GM19455 (cell line): Measurements from ENCODE around the gene TBC1D2.
"Not testable (repeated sequence)": the region's sequence is repeated elsewhere in the genome, so short reads cannot be mapped to it uniquely, and the experiment has no call there.

Experiments used
- ATAC-seq: cut with Tn5 transposase; IDR thresholded peaks from one replicate; pipeline ENCODE4 v1.9.1; 2021; ENCODE audit not compliant: unreplicated experiment

The TBC1D2 gene

DNA sequence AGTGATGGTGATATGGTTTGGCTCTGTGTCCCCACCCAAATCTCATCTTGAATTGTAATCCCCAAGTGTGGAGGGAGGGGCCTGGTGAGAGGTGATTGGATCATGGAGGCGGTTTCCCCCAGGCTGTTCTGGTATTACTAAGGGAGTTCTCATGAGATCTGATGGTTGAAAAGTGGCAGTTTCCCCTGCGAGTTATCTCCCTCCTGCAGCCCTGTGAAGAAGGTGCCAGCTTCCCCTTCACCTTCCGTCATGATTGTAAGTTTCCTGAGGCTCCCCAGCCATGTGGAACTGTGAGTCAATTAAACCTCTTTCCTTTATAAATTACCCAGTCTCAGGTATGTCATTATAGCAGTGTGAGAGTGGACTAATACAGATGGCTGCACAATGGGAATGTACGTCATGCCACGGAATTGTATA, 80.9 kb downstream of the TBC1D2 start:
- ATAC-seq: not testable (repeated sequence)

DNA sequence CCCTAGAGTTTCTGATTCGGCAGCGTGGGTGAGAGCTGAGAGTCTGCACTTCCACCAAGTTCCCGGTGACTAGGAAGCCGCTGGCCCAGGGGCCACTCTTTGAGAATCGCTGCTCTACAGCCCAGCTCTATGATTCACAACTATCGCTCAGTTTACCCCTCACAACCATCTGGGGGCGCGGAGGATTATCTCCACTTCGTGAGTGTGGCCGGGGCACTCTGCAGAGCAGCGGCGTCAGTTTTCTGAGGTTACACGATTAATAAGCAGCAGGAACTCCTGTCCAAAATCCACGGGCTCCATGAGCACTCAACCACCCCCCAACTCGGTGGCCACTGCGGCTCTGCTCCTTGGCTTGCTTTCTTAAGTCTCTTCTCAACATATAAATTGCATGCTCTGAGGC, 82.3 kb downstream of the TBC1D2 start:
- ATAC-seq: no peak

DNA sequence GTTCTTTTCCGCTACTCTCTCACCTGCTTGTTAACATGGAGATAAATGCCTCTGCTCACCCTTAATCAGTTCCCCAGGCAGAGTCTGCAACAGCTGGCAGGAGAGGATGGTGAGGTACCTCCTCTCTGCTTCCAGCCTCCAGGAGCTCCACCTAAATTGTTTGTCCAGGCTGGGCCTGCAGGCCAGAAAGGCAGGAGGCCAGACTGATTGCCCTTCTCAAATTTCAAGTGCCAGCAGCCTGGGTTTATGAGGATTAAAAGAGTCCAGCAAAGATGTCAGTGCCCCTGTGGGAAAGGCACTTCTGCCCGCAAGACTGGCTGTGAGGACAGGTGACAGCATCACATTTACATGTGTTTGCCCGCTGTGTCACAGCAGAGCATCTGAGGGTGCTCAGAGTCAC, 82.8 kb downstream of the TBC1D2 start:
- ATAC-seq: no peak

DNA sequence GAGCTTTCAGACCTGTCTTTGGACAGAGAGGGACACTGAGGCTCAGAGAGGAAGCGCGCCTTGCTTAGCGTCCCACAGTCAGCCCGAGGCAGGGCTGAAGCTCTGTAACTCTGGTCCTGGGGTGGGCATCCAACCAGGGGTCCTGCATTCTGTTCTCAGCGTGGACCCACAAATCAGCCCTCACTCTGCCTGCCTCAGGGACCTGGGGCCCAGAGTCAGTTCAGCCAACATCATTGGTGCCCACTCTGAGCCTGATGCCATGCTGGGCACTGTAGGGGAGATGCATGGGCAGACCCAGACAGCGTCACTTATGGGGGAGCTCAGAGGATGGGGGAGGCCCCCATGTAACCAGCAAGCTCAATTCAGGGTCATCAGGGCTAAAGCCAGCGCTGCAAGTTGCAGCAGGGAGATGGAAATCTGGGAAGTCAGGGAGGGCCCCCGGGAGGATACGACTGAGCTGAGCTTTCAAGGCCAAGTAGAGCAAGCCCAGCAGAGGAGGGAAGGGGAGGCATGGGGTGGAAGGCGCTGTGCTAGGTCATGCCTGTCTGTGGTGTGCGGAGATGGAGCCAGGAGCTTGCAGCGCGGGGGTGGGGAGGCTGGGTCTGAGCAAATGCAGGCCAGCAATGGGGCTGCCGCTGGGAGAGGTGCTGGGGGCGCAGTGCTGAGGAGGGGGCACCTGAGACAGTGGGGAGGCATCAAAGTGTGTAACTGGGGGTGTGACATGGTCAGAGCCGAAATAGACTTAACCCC, 84.1 kb downstream of the TBC1D2 start:
- ATAC-seq: no peak

DNA sequence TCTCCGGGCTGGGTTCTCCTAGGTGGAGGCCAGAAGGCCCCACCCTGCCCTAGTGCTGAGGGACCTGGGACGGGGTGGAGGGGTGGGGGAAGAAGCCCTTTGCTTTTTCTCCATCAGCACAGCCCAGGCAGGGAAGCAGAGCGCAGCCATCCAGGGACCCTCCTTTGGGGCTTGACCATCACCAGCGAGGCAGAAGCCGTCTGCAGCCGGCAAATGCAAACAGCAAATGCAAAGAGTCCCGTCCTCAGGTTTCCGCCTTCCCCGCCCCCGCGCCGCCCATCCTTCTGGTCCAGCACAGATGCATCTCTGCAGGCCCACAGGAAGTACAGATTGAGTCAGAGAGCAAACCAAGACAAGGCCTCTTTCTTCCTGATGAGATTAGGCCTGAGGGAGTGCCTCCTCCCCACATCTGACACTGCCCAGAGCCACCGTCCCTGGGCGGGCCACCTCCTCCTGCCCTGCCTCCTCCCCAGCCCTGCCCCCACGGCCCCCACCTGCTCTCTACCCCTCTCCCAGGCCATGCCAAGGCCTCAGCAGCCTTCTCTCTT, 86.4 kb downstream of the TBC1D2 start:
- peak; percentile 97 for ATAC-seq

DNA sequence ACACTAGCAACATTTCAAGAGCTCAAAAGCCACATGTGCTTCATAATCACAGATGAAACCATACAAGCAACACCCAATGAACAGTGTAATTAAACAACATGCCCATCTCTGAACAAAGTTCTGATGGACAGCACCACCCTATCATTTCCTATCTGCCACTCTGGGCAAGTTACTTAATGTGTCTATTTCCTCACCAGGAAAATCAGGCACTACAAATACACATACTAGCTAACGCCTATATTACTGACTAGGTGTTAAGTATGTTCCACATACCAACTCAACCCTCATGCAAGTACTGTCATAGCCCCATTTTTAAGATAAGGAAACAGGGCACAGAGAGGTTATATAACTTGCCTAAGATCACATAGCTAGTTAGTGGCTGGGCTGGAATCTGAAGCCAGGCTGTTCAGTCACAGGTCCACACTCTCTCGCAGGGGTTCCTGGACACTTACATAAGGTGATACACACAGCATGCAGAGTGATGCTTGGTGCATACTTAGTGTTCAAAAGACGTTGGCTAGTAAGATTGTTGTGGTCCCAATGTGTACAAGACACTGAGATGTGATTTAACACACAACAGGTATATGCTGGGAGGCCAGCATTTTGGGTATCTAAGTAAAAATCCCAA, 87.2 kb downstream of the TBC1D2 start:
- ATAC-seq: no peak

DNA sequence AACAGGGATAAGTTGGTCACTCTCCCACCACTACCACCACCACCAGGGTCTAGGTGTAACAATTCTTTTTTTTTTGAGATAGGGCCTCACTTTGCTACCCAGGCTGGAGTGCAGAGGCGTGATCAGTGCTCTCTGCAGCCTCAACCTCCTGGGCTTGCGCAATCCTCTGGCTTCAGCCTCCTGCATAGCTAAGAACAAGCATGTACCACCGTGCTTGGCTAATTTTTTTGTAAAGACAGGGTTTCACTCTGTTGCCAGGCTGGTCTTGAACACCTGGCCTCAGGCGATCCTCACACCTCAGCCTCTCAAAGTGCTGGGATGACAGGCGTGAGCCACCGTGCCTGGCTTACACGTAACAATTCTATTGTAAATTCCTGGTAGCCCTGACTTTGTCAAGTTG, 90.5 kb downstream of the TBC1D2 start:
- no peak for ATAC-seq

DNA sequence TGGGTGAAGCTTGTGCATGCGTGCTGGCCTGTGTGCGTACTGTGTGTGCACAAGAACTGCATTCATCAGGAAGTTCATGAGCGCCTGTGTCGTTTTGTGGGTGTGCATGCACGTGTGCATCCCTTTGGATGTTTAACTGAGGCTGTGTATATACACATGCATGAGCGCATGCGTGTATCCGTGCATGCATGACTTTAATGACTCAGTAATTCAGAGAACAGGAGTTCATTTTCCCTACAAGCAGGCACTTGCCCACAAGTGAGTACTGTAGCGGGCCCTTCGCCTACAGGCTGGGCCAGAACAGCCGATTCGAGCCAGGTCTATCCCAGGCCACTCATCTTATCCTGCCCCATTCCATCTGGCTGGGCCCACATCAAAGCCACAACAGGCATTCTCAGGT, 92.8 kb downstream of the TBC1D2 start:
- no peak for ATAC-seq

DNA sequence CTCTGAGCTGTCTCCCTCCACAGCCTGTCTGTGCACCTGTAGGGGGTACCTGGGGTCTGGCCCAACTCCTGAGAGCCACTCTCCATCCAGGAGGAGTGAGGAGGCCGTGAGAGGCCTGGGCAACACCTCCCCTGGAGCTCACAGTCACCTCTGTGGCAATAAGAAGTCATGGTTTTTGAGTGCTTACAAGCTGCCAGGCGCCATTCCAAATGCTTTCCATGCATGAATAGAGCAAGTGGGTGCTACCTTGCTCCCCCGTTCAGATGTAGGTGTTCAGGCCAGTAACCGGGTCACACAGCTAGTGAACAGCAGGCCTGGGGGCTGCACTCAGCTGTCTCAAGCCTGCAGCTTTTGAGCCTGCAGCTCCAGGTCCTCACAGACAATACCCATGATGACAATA, 93.6 kb downstream of the TBC1D2 start:
- ATAC-seq: no peak

DNA sequence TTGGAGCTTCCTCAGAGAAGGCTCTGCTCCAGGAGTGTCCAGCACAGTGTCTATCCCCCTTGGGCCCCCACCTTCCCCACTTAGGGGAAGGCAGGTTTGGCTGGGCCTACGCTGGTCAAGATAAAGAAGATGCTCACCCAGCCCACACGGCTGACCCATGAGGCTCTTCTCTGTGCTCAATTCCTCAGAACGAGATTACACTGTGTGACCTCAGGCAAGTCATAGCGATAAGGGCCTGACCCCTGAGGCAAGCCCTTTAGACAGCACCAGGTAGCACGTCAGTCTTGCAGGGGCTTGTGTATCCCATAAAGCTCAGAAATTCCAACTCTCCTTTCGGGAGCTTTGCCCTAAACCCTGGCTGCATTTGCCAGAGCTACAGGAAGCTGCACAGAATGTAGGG, 95.7 kb downstream of the TBC1D2 start:
- ATAC-seq: no peak

DNA sequence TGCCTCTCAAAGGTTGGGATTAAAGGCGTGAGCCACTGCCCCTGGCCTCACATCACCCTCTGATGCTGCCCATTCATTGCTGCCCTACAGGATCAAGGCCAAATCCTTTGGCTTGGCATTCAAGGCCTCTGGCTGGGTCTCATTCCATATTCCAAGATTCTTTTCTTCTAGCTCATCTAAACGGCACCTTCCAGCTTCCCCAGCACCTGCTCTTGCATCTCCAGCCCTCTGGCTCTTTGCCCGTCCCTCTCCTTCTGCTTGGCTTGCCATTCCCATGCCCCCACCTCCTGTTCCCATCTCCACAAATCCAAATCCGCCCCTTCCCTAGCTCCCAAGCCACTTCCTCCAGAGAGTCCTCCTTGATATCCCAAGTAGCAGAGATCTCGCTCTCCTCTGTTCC, 96.1 kb downstream of the TBC1D2 start:
- no peak for ATAC-seq

DNA sequence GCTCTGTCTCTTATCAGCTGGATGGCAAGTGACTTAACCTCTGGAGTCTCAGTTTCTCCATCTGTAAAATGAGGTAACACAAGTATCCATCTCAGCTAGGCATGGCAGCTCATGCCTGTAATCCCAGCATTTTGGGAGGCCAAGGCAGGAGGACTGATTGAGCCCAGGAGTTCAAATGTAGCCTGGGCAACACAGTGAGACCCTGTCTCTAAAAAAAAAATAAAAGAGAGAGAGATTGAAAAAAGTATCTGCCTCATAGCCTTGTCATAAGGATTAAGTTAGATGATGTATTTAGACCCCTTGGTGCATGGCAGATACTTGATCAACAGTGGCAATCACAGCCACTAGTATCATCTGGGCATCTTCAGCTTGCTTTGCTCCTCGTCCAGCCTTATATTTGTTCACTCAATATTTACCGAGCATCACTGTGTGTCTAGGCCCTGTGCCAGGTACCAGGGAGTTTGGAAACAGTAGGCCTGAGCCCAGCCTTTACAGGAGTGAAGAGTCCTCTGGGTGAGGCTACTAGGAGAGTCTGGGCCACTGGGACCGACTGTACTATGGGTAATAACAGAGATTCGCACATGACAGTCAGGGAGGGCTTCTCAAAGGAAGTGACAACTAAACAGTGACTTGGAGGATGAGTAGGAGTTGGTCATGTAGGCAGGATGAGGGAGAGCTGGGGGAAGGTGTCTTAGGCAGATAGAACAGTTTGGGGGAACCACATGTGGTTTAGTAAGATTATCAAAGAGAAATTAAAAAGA, 97.2 kb downstream of the TBC1D2 start:
- ATAC-seq: no peak

DNA sequence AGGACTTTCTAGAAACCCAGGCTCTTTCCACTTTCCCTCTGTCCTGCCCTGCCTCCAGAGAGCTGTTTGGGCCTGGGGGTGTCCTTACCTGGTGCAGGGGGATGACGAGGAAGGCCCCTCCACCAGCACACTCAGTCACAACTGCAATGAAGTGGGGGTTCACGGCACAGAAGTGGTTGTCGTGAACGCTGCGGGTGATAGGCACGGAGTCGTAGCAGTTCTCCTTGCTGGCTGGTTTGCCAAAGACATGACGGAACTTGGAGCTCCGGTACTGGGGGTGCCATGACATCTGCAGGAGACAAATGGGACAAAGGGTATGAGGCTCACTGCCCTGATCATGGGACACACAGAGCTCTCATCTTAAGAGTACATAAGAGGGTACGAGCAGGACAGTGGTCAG, 98.1 kb downstream of the TBC1D2 start:
- no peak for ATAC-seq

DNA sequence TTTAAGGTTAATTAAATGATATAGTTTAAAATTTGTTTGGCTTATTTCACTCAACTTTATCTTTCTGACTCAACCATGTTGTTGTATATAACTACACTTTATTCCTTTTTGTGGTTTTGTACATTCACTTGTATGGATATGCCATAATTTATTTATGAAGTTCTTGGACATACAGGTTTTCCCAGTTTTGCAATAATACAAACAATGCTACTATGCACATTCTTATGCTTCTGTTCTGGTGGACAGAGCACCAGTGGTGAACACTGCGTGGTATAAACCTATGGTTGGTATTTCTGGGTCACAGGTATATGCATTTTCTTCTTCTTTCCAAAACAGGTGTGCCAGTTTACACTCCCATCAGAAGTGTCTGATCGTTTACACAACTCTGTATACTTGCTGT, 100.8 kb downstream of the TBC1D2 start:
- ATAC-seq: no peak

DNA sequence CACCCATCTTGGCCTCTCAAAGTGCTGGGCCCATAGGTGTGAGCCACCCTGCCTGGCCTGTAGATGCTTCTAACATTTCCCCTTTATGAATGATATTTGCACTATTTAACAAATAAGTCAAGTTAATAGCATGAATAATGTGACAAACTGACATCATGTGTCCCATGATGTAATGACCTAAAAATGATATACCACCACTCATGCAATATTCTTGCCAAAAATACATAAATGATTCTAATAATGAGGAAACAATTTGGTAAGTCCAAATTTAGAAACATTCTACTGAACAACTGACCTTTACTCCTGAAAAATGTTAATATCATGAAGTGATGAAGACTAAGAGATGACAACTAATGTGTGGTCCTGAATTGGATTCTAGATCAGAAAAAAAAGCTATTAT, 102.9 kb downstream of the TBC1D2 start:
- ATAC-seq: no peak

DNA sequence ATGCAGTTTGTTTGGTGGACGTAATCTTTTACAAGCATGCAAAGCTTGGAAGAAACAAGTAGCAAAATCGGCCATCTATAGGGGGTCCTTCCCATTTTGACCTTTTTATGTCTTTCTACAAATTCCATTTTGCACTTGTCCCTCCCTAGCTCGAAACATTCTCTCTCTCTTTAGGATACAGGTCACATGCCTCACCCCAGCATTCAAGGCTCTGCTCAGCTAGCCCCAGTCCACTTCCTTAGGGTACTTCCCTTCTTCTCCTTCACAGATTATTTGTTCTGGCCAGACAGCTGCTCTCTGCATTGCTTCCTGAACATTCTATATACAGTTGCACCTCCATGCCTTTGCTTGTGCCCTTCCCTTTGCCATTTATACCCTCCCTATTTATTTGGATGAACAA, 104.7 kb downstream of the TBC1D2 start:
- ATAC-seq: no peak

DNA sequence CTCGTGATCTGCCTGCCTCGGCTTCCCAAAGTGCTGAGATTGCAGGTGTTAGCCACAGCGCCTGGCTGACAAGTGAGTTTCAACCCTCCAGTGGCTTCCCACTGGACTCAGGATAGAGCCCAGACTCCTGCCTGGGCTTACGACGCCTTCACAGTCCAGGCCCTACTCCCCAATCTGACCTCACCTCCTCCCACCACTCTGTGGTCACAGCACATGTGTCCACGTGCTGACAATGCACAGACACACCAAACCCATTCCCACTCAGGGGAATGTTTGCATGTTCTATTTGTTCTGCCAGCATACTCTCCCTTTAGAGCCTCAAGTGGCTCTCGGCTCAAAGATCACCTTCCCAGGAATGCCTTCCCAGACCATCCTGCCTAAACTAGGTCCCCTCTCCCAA, 105.3 kb downstream of the TBC1D2 start:
- ATAC-seq: no peak

DNA sequence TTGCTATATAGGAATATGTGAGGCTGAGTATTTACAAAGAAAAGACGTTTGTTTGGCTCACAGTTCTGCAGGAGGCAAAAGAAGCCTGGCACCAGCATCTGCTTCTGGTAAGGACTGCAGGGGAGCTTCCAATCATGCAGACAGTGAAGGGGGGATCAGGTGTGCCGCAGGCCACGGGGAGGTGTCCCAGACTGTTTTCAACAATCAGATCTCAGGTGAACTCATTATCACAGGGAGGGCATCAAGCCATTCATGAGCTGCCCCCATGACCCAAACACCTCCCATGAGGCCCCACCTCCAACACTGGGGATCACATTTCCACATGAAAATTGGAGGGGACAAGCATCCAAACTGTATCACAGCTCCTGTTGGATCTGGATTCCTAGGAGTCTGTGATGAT, 106.0 kb downstream of the TBC1D2 start:
- no peak for ATAC-seq
